Ishikawa (cell line): ENCODE measurements around the gene ZSCAN5B.

Source experiments
- CEBPB ChIP-seq: IDR thresholded peaks from 2 replicates; pipeline ENCODE4 v1.6.1; 2012
- EP300 ChIP-seq: IDR thresholded peaks from 2 replicates; pipeline ENCODE4 v1.6.1; 2012; ENCODE audit warnings: borderline replicate concordance
- MAX ChIP-seq: IDR thresholded peaks from 2 replicates; pipeline ENCODE4 v1.6.1; 2012
- NFIC ChIP-seq: IDR thresholded peaks from 2 replicates; pipeline ENCODE4 v1.6.1; 2012
- REST ChIP-seq: IDR thresholded peaks from 2 replicates; pipeline ENCODE4 v1.6.1; 2012; ENCODE audit warnings: low read depth, mild to moderate bottlenecking
- TAF1 ChIP-seq: IDR thresholded peaks from 2 replicates; pipeline ENCODE4 v1.6.1; 2012; ENCODE audit warnings: low read depth, mild to moderate bottlenecking
- TCF12 ChIP-seq: IDR thresholded peaks from 2 replicates; pipeline ENCODE4 v1.6.1; 2012; ENCODE audit warnings: low read depth
- USF1 ChIP-seq: IDR thresholded peaks from 2 replicates; pipeline ENCODE4 v1.6.1; 2012
- YY1 ChIP-seq: IDR thresholded peaks from 2 replicates; pipeline ENCODE4 v1.6.1; 2012; ENCODE audit warnings: low read depth

DNA sequence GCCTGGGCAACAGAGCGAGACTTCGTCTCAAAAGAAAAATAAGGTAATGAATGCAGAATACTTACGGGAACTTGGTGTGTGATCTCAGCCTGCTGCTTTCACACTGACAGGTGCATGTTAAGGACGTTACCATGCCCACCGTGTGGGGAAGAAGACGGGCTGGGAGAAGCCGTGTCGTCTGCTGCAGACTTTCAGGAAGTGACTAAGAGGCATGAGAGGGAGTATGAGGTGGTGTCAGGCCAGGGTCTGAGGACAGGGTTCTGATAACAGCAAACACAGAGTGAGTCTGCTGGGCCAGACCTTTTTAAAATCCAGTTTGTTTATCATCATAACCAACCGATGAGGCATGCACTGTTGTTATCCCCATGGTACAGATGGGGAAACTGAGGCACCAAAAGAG, 35.3 kb downstream of the ZSCAN5B start:
- no peak for TF ChIP-seq YY1
- TF ChIP-seq MAX: no peak
- no peak for TF ChIP-seq EP300
- no peak for TF ChIP-seq CEBPB
- no peak for TF ChIP-seq REST
- TF ChIP-seq USF1: no peak
- no peak for TF ChIP-seq TCF12
- TF ChIP-seq TAF1: no peak
- no peak for TF ChIP-seq NFIC
